ENCODE data around the gene CGB1. TPM values are rescaled to one million over a fixed set of nuclear protein-coding genes. Genes with fewer than 3 reads are reported as not detected.

The CGB1 gene
- total and polyA plus RNA-seq, 2 of the 8 experiments (the other 6 are each of a cell fraction or from before 2014, with no cell fraction given): not detected

DNA sequence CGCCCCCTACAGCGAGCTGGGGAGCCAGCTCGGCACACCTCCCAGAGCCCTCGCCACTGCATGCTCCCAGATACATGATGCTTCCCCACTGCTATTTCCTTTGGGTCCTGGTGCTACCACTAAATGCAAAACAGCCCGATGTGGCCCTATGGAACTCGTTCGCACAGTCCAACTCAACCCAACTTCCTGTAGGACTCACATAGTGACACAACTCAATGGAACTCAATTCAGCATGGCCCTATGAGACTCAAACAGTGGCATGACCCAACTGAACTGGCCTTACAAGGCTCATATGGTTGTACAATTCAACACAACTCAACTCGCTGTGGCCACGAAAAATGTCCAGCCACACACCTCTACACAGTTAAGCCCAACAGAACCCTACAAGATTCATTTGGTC is 32.3 kb upstream of the CGB1 start:
- Histone ChIP-seq H3K23ac (ENCODE audit: insufficient read length) (no peak overlapping the region), H2BK15ac (ENCODE audit: low read length) (no peak overlapping the region), H2AFZ (ENCODE audit: low read length) (no peak overlapping the region), H3K18ac (ENCODE audit: extremely low read depth, low read length) (no peak overlapping the region), H3K4me2 (ENCODE audit: insufficient read depth in 1 of 2, low read depth in 2 of 2, low read length in 2 of 2) (no peak overlapping the region), H3K4ac (replicated peaks; ENCODE audit: insufficient read length, low read depth, low read length) (no peak overlapping the region), H4K91ac (replicated peaks; ENCODE audit: insufficient read length, low read length) (no peak overlapping the region), H3K27me3 (replicated peaks in 1 of 4; ENCODE audit: control insufficient read depth in 3 of 4, extremely low read depth in 1 of 4, insufficient read depth in 3 of 4, low read length in 3 of 4) (peaks cover 26 to 80% (median 70%) of the 10 kb centered on the region in 4 experiments), H2BK20ac (ENCODE audit: low read length) (no peak overlapping the region), H4K8ac (ENCODE audit: extremely low read depth, insufficient read depth, low read length) (no peak overlapping the region), H3K79me1 (ENCODE audit: low read depth, low read length) (no peaks in the 10 kb centered on the region), H3K23me2 (ENCODE audit: low read depth, low read length) (peaks cover 8% of the 10 kb centered on the region), H3K56ac (replicated peaks; ENCODE audit: insufficient read length, low read depth, low read length) (no peak overlapping the region), H3K4me3 (ENCODE audit: extremely low read depth in 1 of 4, insufficient read depth in 2 of 4, low read depth in 3 of 4, low read length in 4 of 4) (no peak overlapping the region), H3K4me1 (replicated peaks in 1 of 4; ENCODE audit: control insufficient read depth in 3 of 4, insufficient read depth in 4 of 4, low read length in 3 of 4) (peaks cover 0 to 19% (median 16%) of the 10 kb centered on the region in 4 experiments; a peak in 6 of 7 replicates), H3K79me2 (ENCODE audit: control insufficient read depth in 1 of 2, insufficient read depth in 2 of 2, low read length in 2 of 2) (no peaks in the 10 kb centered on the region), H3K9ac (replicated peaks in 1 of 4; ENCODE audit: extremely low read depth in 1 of 4, low read depth in 3 of 4, low read length in 3 of 4) (no peak overlapping the region), H2BK5ac (ENCODE audit: low read depth, low read length) (no peak overlapping the region), H3K14ac (ENCODE audit: insufficient read length) (no peak overlapping the region), H3K27ac (ENCODE audit: low read depth, low read length) (no peak overlapping the region), H4K20me1 (replicated peaks in 1 of 2; ENCODE audit: control insufficient read depth in 1 of 2, insufficient read depth in 2 of 2, low read length in 2 of 2) (no peaks in the 10 kb centered on the region), H2AK5ac (ENCODE audit: low read depth, low read length) (0 out of 2 replicates have a peak overlapping the region, but pooled peaks have one; percentile 28), H3K36me3 (ENCODE audit: control insufficient read depth in 2 of 4, insufficient read depth in 4 of 4, low read length in 3 of 4) (peaks cover 0 to 4% (median 0%) of the 10 kb centered on the region in 4 experiments; a peak in 1 of 8 replicates), H3K9me3 (ENCODE audit: insufficient read depth in 2 of 2, low read depth in 1 of 2, low read length in 1 of 2) (peaks cover 0 to 5% of the 10 kb centered on the region in 2 experiments; a peak in 1 of 4 replicates), H2BK12ac (ENCODE audit: low read depth, low read length) (no peak overlapping the region), H2BK120ac (replicated peaks; ENCODE audit: low read depth, low read length) (no peak overlapping the region), H4K5ac (ENCODE audit: insufficient read length, low read depth, low read length) (no peak overlapping the region)
- TF ChIP-seq POLR2A (IDR thresholded peaks at IDR 0.05; ENCODE audit: control extremely low read depth in 1 of 2, low read depth in 2 of 2, low read length in 2 of 2) (no peak), RBBP5 (IDR thresholded peaks at IDR 0.05; ENCODE audit: borderline replicate concordance, low read depth, low read length) (no peak), EGR1 (IDR thresholded peaks at IDR 0.05; ENCODE audit: borderline replicate concordance, low read depth, low read length) (no peak), HDAC6 (IDR thresholded peaks at IDR 0.05; ENCODE audit: low read depth, low read length) (no peak), TEAD4 (IDR thresholded peaks at IDR 0.05; ENCODE audit: low read depth, low read length) (no peak), RNF2 (IDR thresholded peaks at IDR 0.05; ENCODE audit: borderline replicate concordance, low read depth, low read length, missing control alignments, poor library complexity, severe bottlenecking) (no peak)
- DNase-seq (ENCODE audit: low read depth in 1 of 2, low spot score in 2 of 2) (no peak), FAIRE-seq (no peak)
- POLR2A ChIA-PET (ENCODE audit: partially characterized antibody): interaction anchor here (1.3 to 1.4 kb wide), 3 partner anchors 9 to 197 kb away, joined by 3 to 4 read pairs (median 3); partner anchors contain the start of gene PPP1R15A
- 91% methylated on average over 9 of the region's 9 CpGs; no CpG with 5 or more reads in 1 of the 2 experiments for WGBS, 2 experiments (ENCODE audit: extremely low coverage in 1 of 2, insufficient coverage in 1 of 2, insufficient read length in 1 of 2, insufficient replicate concordance in 2 of 2, low coverage in 1 of 2, low lambda C conversion rate in 2 of 2, missing lambda C conversion rate in 1 of 2)
- CTCF ChIA-PET (ENCODE audit: partially characterized antibody): interaction anchor here (0.9 to 2.2 kb wide), 9 partner anchors 8 to 259 kb away, joined by 3 to 11 read pairs (median 4); partner anchors contain the start of gene CGB7

Measured in H1 (cell line).